GM19193 (cell line): ENCODE results near the gene GREB1.

Source experiments
- POLR2A ChIP-seq: IDR thresholded peaks from 4 replicates; pipeline ENCODE4 v1.6.1; 2011; ENCODE audit not compliant: insufficient read depth, insufficient read length; ENCODE audit errors: extremely low read depth

Gene GREB1

GRCh38 chr2:11574176-11575046 lies 40.6 kb downstream of the GREB1 start:
- no peak for TF ChIP-seq POLR2A

- no peak for TF ChIP-seq POLR2A
Observed at GRCh38 chr2:11576398-11576797, 42.6 kb downstream of the GREB1 start.

GRCh38 chr2:11577101-11577883 lies 43.4 kb downstream of the GREB1 start:
- TF ChIP-seq POLR2A, result no peak

- TF ChIP-seq POLR2A, result no peak
Observed at GRCh38 chr2:11578081-11578948, 44.5 kb downstream of the GREB1 start.

GRCh38 chr2:11578986-11579774 lies 45.3 kb downstream of the GREB1 start:
- no peak for TF ChIP-seq POLR2A

- TF ChIP-seq POLR2A, result no peak
Observed at GRCh38 chr2:11579867-11580659, 46.2 kb downstream of the GREB1 start.

GRCh38 chr2:11580697-11581096 lies 46.9 kb downstream of the GREB1 start:
- TF ChIP-seq POLR2A, result no peak

- TF ChIP-seq POLR2A, result no peak
Observed at GRCh38 chr2:11581124-11581796, 47.4 kb downstream of the GREB1 start.

GRCh38 chr2:11581797-11582611 lies 48.2 kb downstream of the GREB1 start:
- TF ChIP-seq POLR2A, result no peak

GRCh38 chr2:11582612-11582861 lies 48.7 kb downstream of the GREB1 start:
- TF ChIP-seq POLR2A, result no peak

- no peak for TF ChIP-seq POLR2A
Observed at GRCh38 chr2:11582862-11583752, 49.3 kb downstream of the GREB1 start.
